Bladder microvascular endothelial cell (primary cell): ENCODE results near the gene GH1. TPM values are rescaled to one million over a fixed set of nuclear protein-coding genes. Genes with fewer than 3 reads are reported as not detected.

ENCODE experiments used
- total RNA-seq: library from RNA; depleted of rRNA; stranded (reverse); fragments of >200 nt; gene quantifications from 2 replicates; pipeline ENCODE4 v1.2.3, GENCODE V29; 2014

The GH1 gene
- not detected in 2 replicates for total RNA-seq

GRCh38 chr17:63918789-63919305 lies at the start of gene GH1:
GH1 (minus strand) TSS chr17:63918839; CDS start chr17:63918776, 63 bp downstream.

GRCh38 chr17:63931981-63932561 lies 13.4 kb upstream of the GH1 start, which contains the start of gene CD79B:
CD79B (minus strand) TSS chr17:63932331; CDS start chr17:63932261, 70 bp downstream.

GRCh38 chr17:63911041-63911635 lies 7.5 kb downstream of the GH1 start, which contains the start of gene CSHL1:
CSHL1 (minus strand) TSS chr17:63911258; CDS start chr17:63911196, 62 bp downstream.

GRCh38 chr17:63896524-63897354 lies 21.9 kb downstream of the GH1 start, which contains the start of gene CSH1:
CSH1 (minus strand) TSS chr17:63896574; CDS start chr17:63896511, 63 bp downstream.

GRCh38 chr17:63881935-63882601 lies 36.6 kb downstream of the GH1 start, which contains the start of gene GH2:
GH2 (minus strand) TSS chr17:63881944; CDS start chr17:63881801, 143 bp downstream.

GRCh38 chr17:63873577-63873976 lies 45.1 kb downstream of the GH1 start, which contains the start of gene CSH2:
CSH2 (minus strand) TSS chr17:63873677; CDS start chr17:63873614, 63 bp downstream.

Other genes starting within 250 kb of the GH1 start
- gene LIMD2, start 218.7 kb downstream of the GH1 start, total RNA-seq: 16.8 and 47.2 TPM in 2 replicates
- gene STRADA, start 177.0 kb downstream of the GH1 start, total RNA-seq: 11.2 and 34.4 TPM in 2 replicates
- 55.9 and 156 TPM in 2 replicates for gene CCDC47, start 145.2 kb downstream of the GH1 start, total RNA-seq
- gene DDX42, start 144.7 kb downstream of the GH1 start, total RNA-seq: 42.3 and 118 TPM in 2 replicates
- 75.3 and 103 TPM in 2 replicates for gene PSMC5, start 91.4 kb downstream of the GH1 start, total RNA-seq
- 60.9 and 67.0 TPM in 2 replicates for gene FTSJ3, start 91.2 kb downstream of the GH1 start, total RNA-seq
- gene SMARCD2, start 76.2 kb downstream of the GH1 start, total RNA-seq: 55.8 and 65.7 TPM in 2 replicates
- gene CSH2, start 45.2 kb downstream of the GH1 start, total RNA-seq: not detected in 2 replicates
- not detected in 2 replicates for gene GH2, start 36.9 kb downstream of the GH1 start, total RNA-seq
- gene CSH1, start 22.3 kb downstream of the GH1 start, total RNA-seq: not detected in 2 replicates
- gene CSHL1, start 7.6 kb downstream of the GH1 start, total RNA-seq: not detected in 2 replicates
- gene CD79B, start 13.5 kb upstream of the GH1 start, total RNA-seq: 1.1 and 13.4 TPM in 2 replicates
- under 0.01 TPM in 2 replicates for gene SCN4A, start 54.1 kb upstream of the GH1 start, total RNA-seq
- 0.32 and 0.44 TPM in 2 replicates for gene PRR29, start 79.5 kb upstream of the GH1 start, total RNA-seq
- 398 and 432 TPM in 2 replicates for gene ICAM2, start 101.8 kb upstream of the GH1 start, total RNA-seq
- gene ERN1, start 211.3 kb upstream of the GH1 start, total RNA-seq: 7.0 and 17.6 TPM in 2 replicates